ENCODE results near the gene PRCD.

The PRCD gene

GRCh38 chr17:76573096-76573495, 33.3 kb downstream of the PRCD start:
- DNase-seq (ENCODE audit: insufficient read length) (no peak), FAIRE-seq (no peak)
- TF ChIP-seq POLR2AphosphoS5 (IDR thresholded peaks at IDR 0.05; ENCODE audit: low read depth, low read length) (no peak), TAF1 (IDR thresholded peaks at IDR 0.05; ENCODE audit: borderline replicate concordance, low read depth, low read length) (no peak), POLR2A (IDR thresholded peaks at IDR 0.05; ENCODE audit: low read depth, low read length) (no peak)

- FAIRE-seq: no peak
- no peak for DNase-seq (ENCODE audit: insufficient read length)
- TF ChIP-seq POLR2A (IDR thresholded peaks at IDR 0.05; ENCODE audit: low read depth, low read length) (no peak), POLR2AphosphoS5 (IDR thresholded peaks at IDR 0.05; ENCODE audit: low read depth, low read length) (no peak), TAF1 (IDR thresholded peaks at IDR 0.05; ENCODE audit: borderline replicate concordance, low read depth, low read length) (no peak)
These were observed 34.3 kb downstream of the PRCD start for GRCh38 chr17:76574166-76574565.

GRCh38 chr17:76575570-76575969, 35.7 kb downstream of the PRCD start:
- TF ChIP-seq POLR2A (IDR thresholded peaks at IDR 0.05; ENCODE audit: low read depth, low read length): no peak
- TF ChIP-seq TAF1 (IDR thresholded peaks at IDR 0.05; ENCODE audit: borderline replicate concordance, low read depth, low read length): no peak
- TF ChIP-seq POLR2AphosphoS5 (IDR thresholded peaks at IDR 0.05; ENCODE audit: low read depth, low read length): no peak
- DNase-seq (ENCODE audit: insufficient read length) (no peak), FAIRE-seq (no peak)

GRCh38 chr17:76576189-76576588, 36.3 kb downstream of the PRCD start:
- DNase-seq (ENCODE audit: insufficient read length): no peak
- no peak for TF ChIP-seq POLR2AphosphoS5 (IDR thresholded peaks at IDR 0.05; ENCODE audit: low read depth, low read length)
- no peak for TF ChIP-seq TAF1 (IDR thresholded peaks at IDR 0.05; ENCODE audit: borderline replicate concordance, low read depth, low read length)
- FAIRE-seq: no peak

- no peak for TF ChIP-seq POLR2A (IDR thresholded peaks at IDR 0.05; ENCODE audit: low read depth, low read length)
- TF ChIP-seq TAF1 (IDR thresholded peaks at IDR 0.05; ENCODE audit: borderline replicate concordance, low read depth, low read length): no peak
- TF ChIP-seq POLR2AphosphoS5 (IDR thresholded peaks at IDR 0.05; ENCODE audit: low read depth, low read length): no peak
- no peak for DNase-seq (ENCODE audit: insufficient read length)
- no peak for FAIRE-seq
These were observed 38.0 kb downstream of the PRCD start for GRCh38 chr17:76577876-76578275.

GRCh38 chr17:76578376-76578775, 38.5 kb downstream of the PRCD start:
- DNase-seq (ENCODE audit: insufficient read length) (no peak), FAIRE-seq (no peak)
- no peak for TF ChIP-seq POLR2A (IDR thresholded peaks at IDR 0.05; ENCODE audit: low read depth, low read length)

- no peak for DNase-seq (ENCODE audit: insufficient read length)
- TF ChIP-seq TAF1 (IDR thresholded peaks at IDR 0.05; ENCODE audit: borderline replicate concordance, low read depth, low read length): no peak
- no peak for TF ChIP-seq POLR2A (IDR thresholded peaks at IDR 0.05; ENCODE audit: low read depth, low read length)
- no peak for FAIRE-seq
These were observed 39.4 kb downstream of the PRCD start for GRCh38 chr17:76579281-76579680.

GRCh38 chr17:76581515-76581914, 41.7 kb downstream of the PRCD start:
- TF ChIP-seq POLR2AphosphoS5 (IDR thresholded peaks at IDR 0.05; ENCODE audit: low read depth, low read length): no peak
- no peak for TF ChIP-seq TAF1 (IDR thresholded peaks at IDR 0.05; ENCODE audit: borderline replicate concordance, low read depth, low read length)
- no peak for TF ChIP-seq POLR2A (IDR thresholded peaks at IDR 0.05; ENCODE audit: low read depth, low read length)
- DNase-seq (ENCODE audit: insufficient read length) (no peak), FAIRE-seq (no peak)

- TF ChIP-seq POLR2A (IDR thresholded peaks at IDR 0.05; ENCODE audit: low read depth, low read length) (no peak), POLR2AphosphoS5 (IDR thresholded peaks at IDR 0.05; ENCODE audit: low read depth, low read length) (no peak), TAF1 (IDR thresholded peaks at IDR 0.05; ENCODE audit: borderline replicate concordance, low read depth, low read length) (no peak)
- FAIRE-seq (no peak), DNase-seq (ENCODE audit: insufficient read length) (no peak)
These were observed 42.8 kb downstream of the PRCD start for GRCh38 chr17:76582660-76583059.

- DNase-seq (ENCODE audit: insufficient read length): no peak
- FAIRE-seq: no peak
These were observed 44.7 kb downstream of the PRCD start for GRCh38 chr17:76584427-76585032.

GRCh38 chr17:76585033-76585648, 45.3 kb downstream of the PRCD start:
- DNase-seq (ENCODE audit: insufficient read length) (no peak), FAIRE-seq (no peak)
- TF ChIP-seq POLR2AphosphoS5 (IDR thresholded peaks at IDR 0.05; ENCODE audit: low read depth, low read length) (no peak), TAF1 (IDR thresholded peaks at IDR 0.05; ENCODE audit: borderline replicate concordance, low read depth, low read length) (no peak), POLR2A (IDR thresholded peaks at IDR 0.05; ENCODE audit: low read depth, low read length) (no peak)

More at GRCh38 chr17:76584427-76585032, 44.7 kb downstream of the PRCD start:
- TF ChIP-seq POLR2A (IDR thresholded peaks at IDR 0.05; ENCODE audit: low read depth, low read length): no peak
- no peak for TF ChIP-seq TAF1 (IDR thresholded peaks at IDR 0.05; ENCODE audit: borderline replicate concordance, low read depth, low read length)
- TF ChIP-seq POLR2AphosphoS5 (IDR thresholded peaks at IDR 0.05; ENCODE audit: low read depth, low read length): no peak

- TF ChIP-seq POLR2AphosphoS5 (IDR thresholded peaks at IDR 0.05; ENCODE audit: low read depth, low read length) (no peak), POLR2A (IDR thresholded peaks at IDR 0.05; ENCODE audit: low read depth, low read length) (no peak), TAF1 (IDR thresholded peaks at IDR 0.05; ENCODE audit: borderline replicate concordance, low read depth, low read length) (no peak)
- FAIRE-seq (no peak), DNase-seq (ENCODE audit: insufficient read length) (no peak)
These were observed 46.1 kb downstream of the PRCD start, which contains the start of gene ST6GALNAC2 for GRCh38 chr17:76585649-76586593. Gene ST6GALNAC2 (minus strand): TSS chr17:76585860. CDS start chr17:76585808, 52 bp downstream.

Data from GM12892 (cell line).